ENCODE results near the gene PDSS1.

The PDSS1 gene

GRCh38 chr10:26699631-26700030 lies 2.1 kb downstream of the PDSS1 start:
- DNase-seq (ENCODE audit: low spot score), result no peak

- no peak for DNase-seq (ENCODE audit: low spot score)
Measured at GRCh38 chr10:26700884-26701630, 3.6 kb downstream of the PDSS1 start.

GRCh38 chr10:26703096-26703495 lies 5.6 kb downstream of the PDSS1 start:
- DNase-seq (ENCODE audit: low spot score), result no peak

DNA sequence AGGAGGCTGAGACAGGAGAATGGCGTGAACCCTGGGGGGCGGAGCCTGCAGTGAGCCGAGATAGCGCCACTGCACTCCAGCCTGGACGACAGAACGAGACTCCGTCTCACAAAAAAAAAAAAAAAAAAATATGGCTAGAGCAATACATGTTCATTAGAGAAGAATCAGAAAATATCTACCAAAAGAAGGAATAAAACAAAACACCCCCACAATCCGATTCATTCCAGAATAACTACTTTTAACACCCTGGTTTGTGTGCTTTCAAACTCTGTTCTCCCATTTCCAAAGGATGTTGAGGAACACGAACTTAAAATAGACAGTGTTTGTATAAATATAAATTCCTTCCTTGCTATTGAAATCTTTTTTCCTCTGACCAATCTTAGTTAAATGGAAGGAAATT lies 6.5 kb downstream of the PDSS1 start:
- DNase-seq (ENCODE audit: low spot score), result no peak

DNA sequence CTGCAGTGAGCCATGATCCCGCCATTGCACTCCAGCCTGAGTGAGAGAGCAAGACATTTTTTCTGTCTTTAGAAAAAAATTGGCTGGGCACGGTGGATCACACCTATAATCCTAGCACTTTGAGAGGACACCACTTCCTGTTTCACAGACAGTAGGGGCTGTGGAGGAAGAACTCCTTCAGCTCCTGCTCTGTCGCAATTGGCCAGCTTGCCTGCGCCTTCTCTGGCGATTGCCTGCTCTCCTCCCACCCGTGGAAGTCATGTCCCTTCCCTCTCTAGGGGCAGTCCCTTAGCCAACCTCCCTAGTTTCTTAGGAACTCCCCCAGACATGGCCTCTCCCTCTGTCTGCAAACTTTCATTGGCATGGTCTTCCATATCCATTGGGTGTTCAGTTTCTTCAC lies 8.7 kb downstream of the PDSS1 start:
- no peak for DNase-seq (ENCODE audit: low spot score)

DNA sequence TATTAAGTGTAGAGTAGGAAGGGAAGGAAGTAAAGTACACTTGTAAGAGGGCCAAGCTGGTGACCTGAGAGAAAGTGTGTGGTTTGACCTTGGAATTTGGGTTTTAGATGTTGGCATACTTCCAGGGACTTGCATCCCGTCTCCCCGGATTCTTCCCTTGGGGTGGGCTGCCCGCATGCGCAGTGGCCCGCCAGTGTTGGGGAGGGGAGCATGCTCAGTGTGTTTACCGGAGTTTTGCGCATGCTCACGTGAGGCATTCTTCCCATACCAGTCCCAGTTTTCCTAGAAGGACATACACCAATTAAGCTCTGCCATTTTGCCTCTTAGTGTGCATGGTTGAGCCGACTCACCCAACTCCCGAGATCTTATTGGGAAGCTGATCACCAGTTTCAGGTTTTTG lies 9.4 kb downstream of the PDSS1 start:
- DNase-seq (ENCODE audit: low spot score), result no peak

GRCh38 chr10:26711324-26711723 lies 13.8 kb downstream of the PDSS1 start:
- DNase-seq (ENCODE audit: low spot score), result no peak

- DNase-seq (ENCODE audit: low spot score), result no peak
Measured at GRCh38 chr10:26714415-26715136, 17.1 kb downstream of the PDSS1 start.

DNA sequence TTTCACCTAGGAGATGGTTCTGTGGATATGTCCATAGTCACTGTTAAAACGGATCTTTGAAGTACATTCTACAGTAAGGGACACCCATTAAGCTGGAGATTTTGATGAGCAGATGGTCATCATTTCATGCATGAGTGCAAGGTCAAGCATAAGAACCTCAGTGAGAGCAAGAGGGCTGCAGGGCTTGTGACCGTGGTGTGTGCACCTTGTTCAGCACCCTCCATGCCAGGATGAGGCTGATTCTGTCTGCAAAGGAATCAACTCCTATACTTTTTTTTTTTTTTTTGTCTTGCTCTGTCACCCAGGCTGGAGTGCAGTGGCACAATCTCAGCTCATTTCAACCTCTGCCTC lies 17.6 kb downstream of the PDSS1 start:
- no peak for DNase-seq (ENCODE audit: low spot score)

GRCh38 chr10:26717476-26717875 lies 20.0 kb downstream of the PDSS1 start:
- no peak for DNase-seq (ENCODE audit: low spot score)

DNA sequence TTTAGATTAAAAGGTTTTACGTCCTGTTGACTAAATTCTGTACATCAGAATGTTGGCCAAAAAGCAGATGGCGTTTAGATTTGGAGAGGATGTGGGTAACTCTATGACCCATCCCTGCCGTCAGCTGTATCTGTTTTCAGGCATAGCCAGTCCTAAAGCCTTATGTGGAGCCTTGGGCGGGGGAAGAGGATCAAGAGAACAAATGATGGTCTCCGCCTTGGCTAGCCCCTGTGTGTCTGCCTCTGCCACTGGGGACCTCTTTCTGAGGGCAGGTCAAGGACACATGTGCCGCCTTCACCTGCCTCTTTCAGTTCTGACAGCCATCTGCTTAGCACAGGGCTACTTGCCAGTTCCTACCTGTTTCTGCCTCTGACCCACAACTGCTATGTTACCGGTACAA lies 24.1 kb downstream of the PDSS1 start:
- no peak for DNase-seq (ENCODE audit: low spot score)

DNA sequence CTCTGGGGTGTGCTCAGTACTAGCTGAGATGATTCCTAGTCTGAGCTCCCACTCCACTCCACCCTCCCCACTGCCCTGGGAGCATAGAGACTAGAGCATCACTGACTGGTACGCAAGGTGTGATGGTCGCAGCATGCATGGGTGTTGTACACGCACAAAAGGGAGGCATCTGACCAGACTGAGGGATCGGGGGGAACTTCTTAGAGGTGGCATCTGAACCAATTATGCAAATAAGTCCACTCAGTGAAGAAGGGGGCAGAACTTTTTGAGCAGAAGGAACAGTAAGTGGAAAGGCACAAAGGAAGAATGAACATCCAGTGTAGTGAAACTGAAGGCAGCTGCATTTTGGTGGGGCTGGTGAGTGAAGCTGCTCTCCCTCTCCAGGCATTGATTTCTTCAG lies 25.5 kb downstream of the PDSS1 start:
- DNase-seq (ENCODE audit: low spot score), result no peak

DNA sequence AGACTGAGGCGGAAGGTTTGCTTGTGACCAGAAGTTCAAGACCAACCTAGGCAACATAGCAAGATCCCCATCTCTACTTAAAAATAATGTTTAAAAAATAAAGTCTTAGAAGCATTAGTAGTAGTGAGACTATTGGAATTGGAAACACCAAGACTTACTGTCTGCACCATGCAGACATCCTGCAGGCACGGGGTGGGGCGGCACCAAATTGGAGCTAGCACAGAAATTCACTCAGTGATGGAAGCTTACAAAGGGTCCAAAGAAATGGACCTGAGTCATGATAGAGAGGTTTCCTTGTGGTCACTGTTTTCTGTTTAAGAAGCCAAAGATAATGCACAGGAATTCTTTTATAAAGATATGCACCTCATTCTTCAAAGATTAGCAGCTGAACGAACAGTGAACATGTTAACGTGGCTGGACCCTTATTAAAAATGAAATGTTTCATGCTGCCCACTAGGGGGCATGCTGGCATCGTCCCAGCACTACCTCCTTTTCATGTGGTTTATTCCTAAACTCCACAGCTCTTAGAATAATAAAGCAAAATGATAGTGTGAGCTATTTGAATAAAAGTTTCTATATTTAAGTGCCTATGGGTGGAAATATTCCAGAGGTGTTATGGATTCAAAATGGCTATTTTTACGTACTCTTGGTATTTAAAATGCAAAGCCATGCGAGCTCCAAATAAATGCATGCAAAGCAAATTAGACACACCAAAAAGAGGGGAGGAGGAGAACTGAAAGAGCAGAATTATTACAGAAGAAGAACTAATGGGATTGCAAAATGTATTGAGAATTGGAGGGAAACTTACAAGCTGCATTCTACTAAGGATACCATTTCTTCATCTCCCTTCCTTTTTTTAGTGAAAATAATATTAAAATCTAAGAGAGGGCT lies 28.6 kb downstream of the PDSS1 start:
- peak; percentile 71 for DNase-seq (ENCODE audit: low spot score)

GRCh38 chr10:26727005-26727404 lies 29.5 kb downstream of the PDSS1 start:
- no peak for DNase-seq (ENCODE audit: low spot score)

DNA sequence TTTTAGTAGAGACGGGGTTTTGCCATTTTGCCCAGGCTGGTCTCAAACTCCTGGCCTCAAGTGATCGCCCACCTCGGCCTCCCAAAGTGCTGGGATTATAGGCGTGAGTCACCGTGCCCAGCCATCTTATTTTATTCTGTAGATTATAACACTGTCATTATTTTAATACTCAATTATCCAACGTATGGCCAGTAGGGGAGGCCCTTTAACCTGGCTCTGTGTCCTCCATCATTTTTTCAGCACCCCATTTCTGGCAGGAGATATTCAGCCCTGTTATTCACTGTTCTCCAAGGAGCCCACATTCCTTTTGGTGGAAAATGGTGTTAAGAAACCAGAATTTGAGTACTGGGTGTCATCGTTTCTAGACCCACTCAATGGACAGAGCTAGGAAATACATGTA lies 31.5 kb downstream of the PDSS1 start:
- no peak for DNase-seq (ENCODE audit: low spot score)

GRCh38 chr10:26729395-26729794 lies 31.9 kb downstream of the PDSS1 start:
- no peak for DNase-seq (ENCODE audit: low spot score)

GRCh38 chr10:26730552-26730951 lies 33.1 kb downstream of the PDSS1 start:
- DNase-seq (ENCODE audit: low spot score), result peak; percentile 43

DNA sequence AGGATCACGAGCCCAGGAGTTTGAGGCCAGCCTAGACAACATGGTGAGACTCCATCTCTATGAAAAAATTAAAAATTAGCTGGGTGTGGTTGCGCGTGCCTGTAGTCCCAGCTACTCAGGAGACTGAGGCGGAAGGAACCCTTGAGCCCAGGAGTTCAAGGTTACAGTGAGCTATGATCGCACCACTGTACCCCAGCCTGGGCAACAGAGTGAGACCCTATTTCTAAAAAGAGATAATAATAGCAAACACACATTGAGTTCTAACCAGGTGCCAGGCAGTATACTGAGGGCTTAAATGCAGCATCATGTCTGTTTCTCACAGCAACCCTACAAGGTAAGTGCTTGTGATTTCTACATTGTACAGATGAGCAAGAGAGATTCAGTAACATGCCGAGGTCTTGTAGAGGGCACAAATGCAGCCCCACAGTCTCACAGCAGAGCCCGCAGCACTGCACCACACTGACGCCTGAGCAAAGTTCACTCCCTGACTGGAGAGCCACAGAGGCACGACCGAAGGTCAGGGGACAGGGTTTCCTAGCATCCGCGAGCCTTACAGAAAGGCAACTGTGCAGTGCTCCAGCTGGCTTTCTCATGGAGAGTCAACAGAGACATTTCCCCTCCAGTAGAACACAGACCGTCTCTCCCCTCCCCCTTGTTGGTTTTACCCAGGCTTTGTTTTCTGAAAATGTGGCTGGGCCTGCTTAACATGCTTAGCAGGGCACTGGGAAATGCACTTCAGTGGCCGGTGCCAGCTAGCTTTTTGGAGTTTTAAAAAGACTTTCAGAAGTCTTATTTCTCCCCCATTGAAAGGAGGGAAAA lies 36.5 kb downstream of the PDSS1 start:
- no peak for DNase-seq (ENCODE audit: low spot score)

GRCh38 chr10:26735435-26735834 lies 37.9 kb downstream of the PDSS1 start:
- no peak for DNase-seq (ENCODE audit: low spot score)

GRCh38 chr10:26737730-26738129 lies 40.2 kb downstream of the PDSS1 start:
- DNase-seq (ENCODE audit: low spot score), result peak; percentile 76

DNA sequence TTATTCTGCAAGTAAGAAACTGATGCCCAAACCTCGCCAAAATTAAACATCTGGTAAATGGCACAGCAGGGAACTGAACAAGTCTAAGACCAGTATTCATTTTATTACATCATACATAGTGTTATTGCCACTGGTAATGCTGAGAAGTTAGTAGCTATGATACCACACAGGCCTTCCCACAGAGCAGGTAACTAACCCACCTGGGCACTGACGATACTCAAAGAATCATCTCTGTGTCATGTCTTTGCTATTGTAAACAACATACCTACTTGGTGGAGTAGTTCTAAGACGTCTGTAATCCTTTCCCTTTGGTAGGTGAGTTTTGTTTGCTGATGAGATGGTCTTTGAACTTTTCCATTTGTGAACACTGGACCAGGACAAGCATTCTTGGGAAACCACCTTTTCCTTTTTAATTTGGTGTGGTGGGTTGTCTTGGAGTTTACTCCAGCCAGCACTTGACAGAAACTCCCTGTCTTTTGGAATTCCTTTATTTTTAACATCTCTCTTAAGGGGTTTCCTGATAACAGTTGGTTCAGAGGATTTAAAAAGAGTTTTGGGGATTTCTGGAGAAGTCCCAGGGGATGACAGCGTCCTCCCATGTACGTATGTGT lies 40.9 kb downstream of the PDSS1 start:
- DNase-seq (ENCODE audit: low spot score), result peak; percentile 10
